ENCODE measurements around the gene RBKS. TPM values are rescaled to one million over a fixed set of nuclear protein-coding genes. Genes with fewer than 3 reads are reported as not detected.

RBKS gene
- total and polyA plus RNA-seq, 2 donors: 1.8 to 4.2 TPM

GRCh38 chr2:27823135-27823534 is 67.1 kb downstream of the RBKS start:
- Histone ChIP-seq H3K4me1 (ENCODE audit: control insufficient read depth in 2 of 2, insufficient read depth in 2 of 2, low read length in 2 of 2) (no peaks in the 10 kb centered on the region), H3K36me3 (ENCODE audit: control insufficient read depth in 2 of 2, insufficient read depth in 2 of 2, low read length in 1 of 2) (no peaks in the 10 kb centered on the region), H3K9me3 (ENCODE audit: control insufficient read depth in 2 of 2, insufficient read depth in 1 of 2, low read length in 1 of 2) (no peaks in the 10 kb centered on the region), H3K27ac (ENCODE audit: low read depth in 1 of 2, low read length in 1 of 2) (no peak overlapping the region), H3K4me3 (ENCODE audit: low read length in 2 of 2) (no peak overlapping the region), H3K27me3 (ENCODE audit: control insufficient read depth in 2 of 2, insufficient read depth in 1 of 2, low read length in 1 of 2) (no peaks in the 10 kb centered on the region)
- no peak for DNase-seq (ENCODE audit: low read depth in 6 of 9, low spot score in 9 of 9)
- 98% methylated on average over 5 of the region's 5 CpGs for WGBS

- Histone ChIP-seq H3K27me3 (ENCODE audit: control insufficient read depth in 2 of 2, insufficient read depth in 1 of 2, low read length in 1 of 2) (no peaks in the 10 kb centered on the region), H3K4me1 (ENCODE audit: control insufficient read depth in 2 of 2, insufficient read depth in 2 of 2, low read length in 2 of 2) (no peaks in the 10 kb centered on the region), H3K9me3 (ENCODE audit: control insufficient read depth in 2 of 2, insufficient read depth in 1 of 2, low read length in 1 of 2) (no peaks in the 10 kb centered on the region), H3K27ac (ENCODE audit: low read depth in 1 of 2, low read length in 1 of 2) (no peak overlapping the region), H3K4me3 (ENCODE audit: low read length in 2 of 2) (no peak overlapping the region), H3K36me3 (ENCODE audit: control insufficient read depth in 2 of 2, insufficient read depth in 2 of 2, low read length in 1 of 2) (no peaks in the 10 kb centered on the region)
- no peak for DNase-seq (ENCODE audit: low read depth in 6 of 9, low spot score in 9 of 9)
- 100% methylated on average over 1 of the region's 1 CpG for WGBS
Measured at GRCh38 chr2:27822049-27822448, 68.1 kb downstream of the RBKS start.

DNA sequence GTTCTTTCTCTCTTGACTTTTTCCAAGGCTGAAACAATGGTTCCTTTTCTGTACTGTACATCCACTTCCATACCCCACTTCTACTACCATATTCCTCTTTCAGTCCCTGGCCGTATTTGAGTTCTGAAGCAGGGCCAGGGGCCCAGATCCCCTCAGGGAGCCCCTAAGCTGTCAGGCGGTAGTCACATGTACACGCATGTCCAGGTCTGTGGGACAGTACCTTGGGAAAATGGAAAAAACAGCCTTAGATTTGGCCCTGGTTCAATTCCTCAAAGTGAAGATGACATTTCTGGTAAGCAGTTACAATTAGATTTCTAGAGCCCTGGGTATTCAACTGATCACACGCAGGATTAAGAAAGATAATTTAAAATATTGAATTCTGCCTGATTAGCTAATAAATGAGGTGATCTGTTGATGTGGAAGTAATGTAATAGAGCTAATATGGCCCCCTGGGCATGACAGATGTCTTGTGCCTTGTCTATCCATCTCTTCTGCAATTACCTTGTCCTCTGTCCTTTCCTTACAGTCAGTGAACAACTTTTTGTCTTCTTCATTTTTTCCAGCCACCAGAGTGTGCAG is 74.2 kb downstream of the RBKS start:
- no peak for DNase-seq (ENCODE audit: low read depth in 6 of 9, low spot score in 9 of 9)
- no peaks in the 10 kb centered on the region for H3K27me3 ChIP-seq (ENCODE audit: control insufficient read depth in 2 of 2, insufficient read depth in 1 of 2, low read length in 1 of 2)
- no peaks in the 10 kb centered on the region for H3K36me3 ChIP-seq (ENCODE audit: control insufficient read depth in 2 of 2, insufficient read depth in 2 of 2, low read length in 1 of 2)
- 97% methylated on average over 4 of the region's 4 CpGs for WGBS
- no peak overlapping the region for H3K4me3 ChIP-seq (ENCODE audit: low read length in 2 of 2)
- no peak overlapping the region for H3K27ac ChIP-seq (ENCODE audit: low read depth in 1 of 2, low read length in 1 of 2)
- H3K4me1 ChIP-seq (ENCODE audit: control insufficient read depth in 2 of 2, insufficient read depth in 2 of 2, low read length in 2 of 2): no peaks in the 10 kb centered on the region
- no peaks in the 10 kb centered on the region for H3K9me3 ChIP-seq (ENCODE audit: control insufficient read depth in 2 of 2, insufficient read depth in 1 of 2, low read length in 1 of 2)

GRCh38 chr2:27814758-27815157 is 75.4 kb downstream of the RBKS start:
- Histone ChIP-seq H3K4me3 (ENCODE audit: low read length in 2 of 2) (no peak overlapping the region), H3K4me1 (ENCODE audit: control insufficient read depth in 2 of 2, insufficient read depth in 2 of 2, low read length in 2 of 2) (no peaks in the 10 kb centered on the region), H3K9me3 (ENCODE audit: control insufficient read depth in 2 of 2, insufficient read depth in 1 of 2, low read length in 1 of 2) (no peaks in the 10 kb centered on the region), H3K36me3 (ENCODE audit: control insufficient read depth in 2 of 2, insufficient read depth in 2 of 2, low read length in 1 of 2) (no peaks in the 10 kb centered on the region), H3K27ac (ENCODE audit: low read depth in 1 of 2, low read length in 1 of 2) (no peak overlapping the region), H3K27me3 (ENCODE audit: control insufficient read depth in 2 of 2, insufficient read depth in 1 of 2, low read length in 1 of 2) (no peaks in the 10 kb centered on the region)
- DNase-seq (ENCODE audit: low read depth in 6 of 9, low spot score in 9 of 9): no peak
- 99% methylated on average over 1 of the region's 1 CpG for WGBS

DNA sequence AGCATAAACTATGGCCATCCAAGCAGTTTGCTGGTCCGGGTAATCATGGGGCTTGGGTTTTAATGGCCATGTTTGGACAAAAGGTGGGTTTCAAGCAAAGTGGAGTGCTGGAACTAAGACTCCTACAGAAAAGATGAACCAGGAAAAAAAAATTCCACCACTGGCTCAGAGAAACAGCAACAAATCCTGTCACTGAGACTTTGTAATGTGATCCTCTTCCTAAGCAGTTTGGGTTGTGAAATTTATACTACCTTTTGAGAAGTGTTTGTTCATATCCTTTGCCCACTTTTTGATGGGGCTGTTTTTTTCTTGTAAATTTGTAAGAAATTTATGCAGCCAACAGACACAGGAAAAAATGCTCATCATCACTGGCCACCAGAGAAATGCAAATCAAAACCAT is 78.4 kb downstream of the RBKS start:
- H3K4me3 ChIP-seq (ENCODE audit: low read length in 2 of 2): no peak overlapping the region
- no peak overlapping the region for H3K27ac ChIP-seq (ENCODE audit: low read depth in 1 of 2, low read length in 1 of 2)
- DNase-seq (ENCODE audit: low read depth in 6 of 9, low spot score in 9 of 9): no peak
- WGBS: 97% methylated on average over 1 of the region's 1 CpG
- H3K36me3 ChIP-seq (ENCODE audit: control insufficient read depth in 2 of 2, insufficient read depth in 2 of 2, low read length in 1 of 2): no peaks in the 10 kb centered on the region
- H3K4me1 ChIP-seq (ENCODE audit: control insufficient read depth in 2 of 2, insufficient read depth in 2 of 2, low read length in 2 of 2): no peaks in the 10 kb centered on the region
- H3K9me3 ChIP-seq (ENCODE audit: control insufficient read depth in 2 of 2, insufficient read depth in 1 of 2, low read length in 1 of 2): no peaks in the 10 kb centered on the region
- H3K27me3 ChIP-seq (ENCODE audit: control insufficient read depth in 2 of 2, insufficient read depth in 1 of 2, low read length in 1 of 2): no peaks in the 10 kb centered on the region

GRCh38 chr2:27810455-27810854 is 79.7 kb downstream of the RBKS start:
- H3K4me1 ChIP-seq (ENCODE audit: control insufficient read depth in 2 of 2, insufficient read depth in 2 of 2, low read length in 2 of 2): no peaks in the 10 kb centered on the region
- no peaks in the 10 kb centered on the region for H3K27me3 ChIP-seq (ENCODE audit: control insufficient read depth in 2 of 2, insufficient read depth in 1 of 2, low read length in 1 of 2)
- H3K36me3 ChIP-seq (ENCODE audit: control insufficient read depth in 2 of 2, insufficient read depth in 2 of 2, low read length in 1 of 2): no peaks in the 10 kb centered on the region
- H3K27ac ChIP-seq (ENCODE audit: low read depth in 1 of 2, low read length in 1 of 2): no peak overlapping the region
- H3K4me3 ChIP-seq (ENCODE audit: low read length in 2 of 2): no peak overlapping the region
- H3K9me3 ChIP-seq (ENCODE audit: control insufficient read depth in 2 of 2, insufficient read depth in 1 of 2, low read length in 1 of 2): no peaks in the 10 kb centered on the region
- no peak for DNase-seq (ENCODE audit: low read depth in 6 of 9, low spot score in 9 of 9)
- WGBS: 94% methylated on average over 3 of the region's 3 CpGs

DNA sequence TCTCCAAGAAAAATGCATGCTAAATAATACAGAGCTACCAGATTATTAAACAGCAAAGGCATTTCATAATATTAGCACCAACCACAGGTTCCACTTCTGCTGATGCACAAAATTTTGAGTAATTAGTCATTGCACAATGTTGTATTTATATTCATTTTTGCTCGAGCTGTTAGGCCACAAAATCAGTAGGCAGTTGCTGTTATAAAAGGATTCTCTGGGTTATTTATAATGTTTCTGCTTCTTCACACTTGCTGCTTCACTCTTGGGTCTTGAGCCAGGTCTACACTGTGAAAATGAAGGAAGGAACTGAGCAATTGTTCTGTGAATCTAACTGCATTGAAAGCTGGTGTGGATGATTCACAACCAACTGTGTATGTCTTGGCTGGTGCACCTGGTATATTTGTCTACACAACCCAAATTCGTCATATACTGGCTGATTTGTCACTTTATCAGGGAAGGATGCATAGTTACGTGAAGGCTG is 80.4 kb downstream of the RBKS start:
- WGBS: 79% methylated on average over 3 of the region's 3 CpGs
- H3K36me3 ChIP-seq (ENCODE audit: control insufficient read depth in 2 of 2, insufficient read depth in 2 of 2, low read length in 1 of 2): no peaks in the 10 kb centered on the region
- H3K27me3 ChIP-seq (ENCODE audit: control insufficient read depth in 2 of 2, insufficient read depth in 1 of 2, low read length in 1 of 2): no peaks in the 10 kb centered on the region
- H3K4me3 ChIP-seq (ENCODE audit: low read length in 2 of 2): no peak overlapping the region
- H3K4me1 ChIP-seq (ENCODE audit: control insufficient read depth in 2 of 2, insufficient read depth in 2 of 2, low read length in 2 of 2): no peaks in the 10 kb centered on the region
- no peak overlapping the region for H3K27ac ChIP-seq (ENCODE audit: low read depth in 1 of 2, low read length in 1 of 2)
- no peaks in the 10 kb centered on the region for H3K9me3 ChIP-seq (ENCODE audit: control insufficient read depth in 2 of 2, insufficient read depth in 1 of 2, low read length in 1 of 2)
- no peak for DNase-seq (ENCODE audit: low read depth in 6 of 9, low spot score in 9 of 9)

- Histone ChIP-seq H3K36me3 (ENCODE audit: control insufficient read depth in 2 of 2, insufficient read depth in 2 of 2, low read length in 1 of 2) (no peaks in the 10 kb centered on the region), H3K4me3 (ENCODE audit: low read length in 2 of 2) (no peak overlapping the region), H3K27me3 (ENCODE audit: control insufficient read depth in 2 of 2, insufficient read depth in 1 of 2, low read length in 1 of 2) (no peaks in the 10 kb centered on the region), H3K4me1 (ENCODE audit: control insufficient read depth in 2 of 2, insufficient read depth in 2 of 2, low read length in 2 of 2) (no peaks in the 10 kb centered on the region), H3K9me3 (ENCODE audit: control insufficient read depth in 2 of 2, insufficient read depth in 1 of 2, low read length in 1 of 2) (no peaks in the 10 kb centered on the region), H3K27ac (ENCODE audit: low read depth in 1 of 2, low read length in 1 of 2) (no peak overlapping the region)
- no peak for DNase-seq (ENCODE audit: low read depth in 6 of 9, low spot score in 9 of 9)
- whole genome bisulfite sequencing: 99% methylated on average over 3 of the region's 3 CpGs
Measured at GRCh38 chr2:27808984-27809383, 81.2 kb downstream of the RBKS start.

DNA sequence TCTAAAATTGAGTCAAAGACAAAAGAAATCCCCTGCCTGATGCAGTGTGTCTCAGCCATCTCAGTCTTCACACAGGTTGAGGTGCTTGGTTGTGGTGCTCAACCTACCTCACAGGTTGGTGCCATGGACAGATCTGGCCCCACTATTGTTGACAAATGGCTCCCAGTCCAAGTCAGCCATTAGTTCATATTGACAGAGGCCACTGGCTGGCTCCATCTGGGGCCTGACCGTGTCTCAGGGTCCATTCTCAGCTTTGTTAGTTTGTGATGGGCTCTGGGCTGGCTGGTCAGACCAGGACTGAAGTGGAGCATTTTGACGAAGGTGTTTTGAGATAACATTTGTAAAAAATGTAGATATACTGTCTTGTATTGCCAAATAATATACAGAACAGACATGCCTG is 81.8 kb downstream of the RBKS start:
- WGBS: 94% methylated on average over 2 of the region's 2 CpGs
- Histone ChIP-seq H3K36me3 (ENCODE audit: control insufficient read depth in 2 of 2, insufficient read depth in 2 of 2, low read length in 1 of 2) (no peaks in the 10 kb centered on the region), H3K4me3 (ENCODE audit: low read length in 2 of 2) (no peak overlapping the region), H3K27ac (ENCODE audit: low read depth in 1 of 2, low read length in 1 of 2) (no peak overlapping the region), H3K4me1 (ENCODE audit: control insufficient read depth in 2 of 2, insufficient read depth in 2 of 2, low read length in 2 of 2) (no peaks in the 10 kb centered on the region), H3K27me3 (ENCODE audit: control insufficient read depth in 2 of 2, insufficient read depth in 1 of 2, low read length in 1 of 2) (no peaks in the 10 kb centered on the region), H3K9me3 (ENCODE audit: control insufficient read depth in 2 of 2, insufficient read depth in 1 of 2, low read length in 1 of 2) (no peaks in the 10 kb centered on the region)
- no peak for DNase-seq (ENCODE audit: low read depth in 6 of 9, low spot score in 9 of 9)

DNA sequence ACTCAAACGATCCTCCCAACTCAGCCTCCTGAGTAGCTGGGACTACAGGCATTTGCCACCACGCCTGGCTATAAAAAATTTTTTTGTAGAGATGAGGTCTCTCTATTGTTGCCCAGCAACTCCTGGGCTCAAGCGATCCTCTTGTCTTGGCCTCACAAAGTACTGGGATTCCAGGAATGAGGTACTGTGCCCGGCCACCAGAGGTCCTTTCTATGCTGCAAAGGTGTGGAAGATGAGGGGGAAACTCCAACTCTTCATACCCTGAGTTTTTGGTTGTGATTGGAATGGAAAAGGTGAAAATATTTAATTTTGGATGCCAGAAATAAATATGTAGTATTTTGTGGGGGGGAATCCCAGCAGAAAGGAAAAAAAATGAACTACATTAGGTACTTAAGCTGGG is 82.7 kb downstream of the RBKS start:
- Histone ChIP-seq H3K27ac (ENCODE audit: low read depth in 1 of 2, low read length in 1 of 2) (no peak overlapping the region), H3K4me1 (ENCODE audit: control insufficient read depth in 2 of 2, insufficient read depth in 2 of 2, low read length in 2 of 2) (no peaks in the 10 kb centered on the region), H3K9me3 (ENCODE audit: control insufficient read depth in 2 of 2, insufficient read depth in 1 of 2, low read length in 1 of 2) (no peaks in the 10 kb centered on the region), H3K27me3 (ENCODE audit: control insufficient read depth in 2 of 2, insufficient read depth in 1 of 2, low read length in 1 of 2) (no peaks in the 10 kb centered on the region), H3K36me3 (ENCODE audit: control insufficient read depth in 2 of 2, insufficient read depth in 2 of 2, low read length in 1 of 2) (no peaks in the 10 kb centered on the region), H3K4me3 (ENCODE audit: low read length in 2 of 2) (no peak overlapping the region)
- no peak for DNase-seq (ENCODE audit: low read depth in 6 of 9, low spot score in 9 of 9)
- 90% methylated on average over 4 of the region's 4 CpGs for WGBS
